GM12892 (cell line): ENCODE data around the gene VPS39.

Source experiments
- POLR2A ChIP-seq: IDR thresholded peaks from 2 replicates; pipeline ENCODE4 v1.6.1; 2011; ENCODE audit warnings: low read depth, low read length, control low read depth
- POLR2AphosphoS5 ChIP-seq: IDR thresholded peaks from 2 replicates; pipeline ENCODE4 v1.6.1; 2011; ENCODE audit warnings: low read depth, low read length, control low read depth
- TAF1 ChIP-seq: IDR thresholded peaks from 2 replicates; pipeline ENCODE4 v1.6.1; 2011; ENCODE audit warnings: low read depth, mild to moderate bottlenecking, control low read depth, low read length, borderline replicate concordance

GRCh38 chr15:42190370-42190769 is 17.7 kb downstream of the VPS39 start:
- TF ChIP-seq POLR2A (no peak), POLR2AphosphoS5 (no peak), TAF1 (no peak)
